ENCODE results near the gene STK32C. TPM values are rescaled to one million over a fixed set of nuclear protein-coding genes. Genes with fewer than 3 reads are reported as not detected.

STK32C gene
- total RNA-seq, 1 donor from 2014 or later = 13.6 TPM

DNA sequence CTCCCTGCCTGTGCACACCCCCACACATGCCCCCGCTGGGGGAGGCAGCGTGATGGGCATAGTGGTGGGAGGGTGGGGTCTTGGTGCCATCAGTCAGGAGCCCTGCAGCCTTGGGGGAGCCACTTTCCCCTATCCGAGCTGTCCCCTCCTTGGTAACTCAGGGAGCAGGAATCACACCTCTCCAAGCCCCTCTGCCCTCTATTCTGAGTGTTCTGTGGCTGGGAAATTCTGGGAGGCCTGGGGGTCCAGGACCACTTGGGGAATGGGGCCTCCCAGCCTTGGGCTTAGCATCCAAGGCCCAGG lies 109.7 kb downstream of the STK32C start:
- H3K27ac Mint-ChIP-seq (ENCODE audit: unreplicated experiment) = no peak overlapping the region
- H3K4me1 ChIP-seq (ENCODE audit: insufficient read depth, low read length) = no peaks in the 10 kb centered on the region
- H3K9ac ChIP-seq (ENCODE audit: low read length) = no peak overlapping the region
- no peak overlapping the region for H3K4me3 ChIP-seq (ENCODE audit: insufficient read depth, low read depth, low read length)
- FAIRE-seq (no peak), DNase-seq (ENCODE audit: low read depth) (no peak)
- peaks cover 3% of the 10 kb centered on the region for H3K27me3 Mint-ChIP-seq (ENCODE audit: low read depth, unreplicated experiment)
- no peaks in the 10 kb centered on the region for H3K79me2 ChIP-seq (ENCODE audit: insufficient read depth, low read length)
- no peaks in the 10 kb centered on the region for H3K9me3 Mint-ChIP-seq (ENCODE audit: unreplicated experiment)
- no peak overlapping the region for H2AFZ ChIP-seq (ENCODE audit: low read depth, low read length)
- no peaks in the 10 kb centered on the region for H3K9me3 ChIP-seq (ENCODE audit: insufficient read depth, low read depth, low read length)
- H3K4me3 Mint-ChIP-seq (ENCODE audit: unreplicated experiment) = no peak overlapping the region
- H3K27ac ChIP-seq (ENCODE audit: low read depth, low read length) = no peak overlapping the region
- peaks cover 23% of the 10 kb centered on the region for H4K20me1 ChIP-seq (ENCODE audit: insufficient read depth, low read length)
- H3K36me3 ChIP-seq (ENCODE audit: insufficient read depth, low read length) = no peaks in the 10 kb centered on the region
- peaks cover 8% of the 10 kb centered on the region for H3K36me3 Mint-ChIP-seq (ENCODE audit: low read depth, unreplicated experiment)
- H3K27me3 ChIP-seq (ENCODE audit: insufficient read depth, low read length) = no peaks in the 10 kb centered on the region
- no peak for TF ChIP-seq CTCF (IDR thresholded peaks at IDR 0.05; ENCODE audit: insufficient read depth, low read depth, low read length)
- TF ChIP-seq EZH2 (IDR thresholded peaks at IDR 0.05; ENCODE audit: insufficient read depth, low read length) = no peak
- no peak overlapping the region for H3K4me2 ChIP-seq (ENCODE audit: low read length)
- no peaks in the 10 kb centered on the region for H3K4me1 Mint-ChIP-seq (ENCODE audit: low read depth, unreplicated experiment)

GRCh38 chr10:132197271-132198067 lies 110.3 kb downstream of the STK32C start:
- H3K36me3 ChIP-seq (ENCODE audit: insufficient read depth, low read length) = no peaks in the 10 kb centered on the region
- DNase-seq (ENCODE audit: low read depth) (no peak), FAIRE-seq (no peak)
- H3K9ac ChIP-seq (ENCODE audit: low read length) = no peak overlapping the region
- no peak for TF ChIP-seq EZH2 (IDR thresholded peaks at IDR 0.05; ENCODE audit: insufficient read depth, low read length)
- Mint-ChIP-seq H3K4me3 (ENCODE audit: unreplicated experiment) (no peak overlapping the region), H3K36me3 (ENCODE audit: low read depth, unreplicated experiment) (peaks cover 12% of the 10 kb centered on the region), H3K4me1 (ENCODE audit: low read depth, unreplicated experiment) (no peaks in the 10 kb centered on the region), H3K27ac (ENCODE audit: unreplicated experiment) (no peak overlapping the region), H3K9me3 (ENCODE audit: unreplicated experiment) (no peaks in the 10 kb centered on the region), H3K27me3 (ENCODE audit: low read depth, unreplicated experiment) (peaks cover 6% of the 10 kb centered on the region)
- no peaks in the 10 kb centered on the region for H3K27me3 ChIP-seq (ENCODE audit: insufficient read depth, low read length)
- H3K27ac ChIP-seq (ENCODE audit: low read depth, low read length) = no peak overlapping the region
- H3K4me3 ChIP-seq (ENCODE audit: insufficient read depth, low read depth, low read length) = no peak overlapping the region
- H3K9me3 ChIP-seq (ENCODE audit: insufficient read depth, low read depth, low read length) = no peaks in the 10 kb centered on the region
- peaks cover 29% of the 10 kb centered on the region for H4K20me1 ChIP-seq (ENCODE audit: insufficient read depth, low read length)
- no peaks in the 10 kb centered on the region for H3K4me1 ChIP-seq (ENCODE audit: insufficient read depth, low read length)
- H3K79me2 ChIP-seq (ENCODE audit: insufficient read depth, low read length) = no peaks in the 10 kb centered on the region
- H3K4me2 ChIP-seq (ENCODE audit: low read length) = no peak overlapping the region
- no peak overlapping the region for H2AFZ ChIP-seq (ENCODE audit: low read depth, low read length)

GRCh38 chr10:132196178-132197113 lies 111.3 kb downstream of the STK32C start:
- Mint-ChIP-seq H3K36me3 (ENCODE audit: low read depth, unreplicated experiment) (peaks cover 16% of the 10 kb centered on the region), H3K4me3 (ENCODE audit: unreplicated experiment) (no peak overlapping the region), H3K27ac (ENCODE audit: unreplicated experiment) (no peak overlapping the region), H3K4me1 (ENCODE audit: low read depth, unreplicated experiment) (no peaks in the 10 kb centered on the region), H3K27me3 (ENCODE audit: low read depth, unreplicated experiment) (peaks cover 6% of the 10 kb centered on the region), H3K9me3 (ENCODE audit: unreplicated experiment) (no peaks in the 10 kb centered on the region)
- TF ChIP-seq EZH2 (IDR thresholded peaks at IDR 0.05; ENCODE audit: insufficient read depth, low read length) (no peak), CTCF (IDR thresholded peaks at IDR 0.05; ENCODE audit: insufficient read depth, low read depth, low read length) (no peak)
- FAIRE-seq (no peak), DNase-seq (ENCODE audit: low read depth) (no peak)
- Histone ChIP-seq H4K20me1 (ENCODE audit: insufficient read depth, low read length) (peaks cover 36% of the 10 kb centered on the region), H3K27ac (ENCODE audit: low read depth, low read length) (no peak overlapping the region), H3K9me3 (ENCODE audit: insufficient read depth, low read depth, low read length) (no peaks in the 10 kb centered on the region), H3K36me3 (ENCODE audit: insufficient read depth, low read length) (no peaks in the 10 kb centered on the region), H3K9ac (ENCODE audit: low read length) (no peak overlapping the region), H3K4me3 (ENCODE audit: insufficient read depth, low read depth, low read length) (no peak overlapping the region), H3K4me1 (ENCODE audit: insufficient read depth, low read length) (no peaks in the 10 kb centered on the region), H3K4me2 (ENCODE audit: low read length) (no peak overlapping the region), H3K27me3 (ENCODE audit: insufficient read depth, low read length) (no peaks in the 10 kb centered on the region), H2AFZ (ENCODE audit: low read depth, low read length) (no peak overlapping the region), H3K79me2 (ENCODE audit: insufficient read depth, low read length) (no peaks in the 10 kb centered on the region)
